ACHN (cell line): ENCODE data around the gene KCNK13.
A peak's percentile ranks its signal among the peaks of the same experiment; 100 is the strongest.
"Not testable (repeated sequence)": the region's sequence is repeated elsewhere in the genome, so short reads cannot be mapped to it uniquely, and the experiment has no call there.

Experiments
- DNase-seq: peaks from one replicate; pipeline ENCODE4 v3.0.0-alpha.2; 2015
- in situ Hi-C: cut with HindIII; loops from 2 replicates; pipeline ENCODE4 v1.10.0; 2017; ENCODE audit warnings: low sequenced_read_pairs, low pct_ligation_motif_present, low pct_unique_long_range_greater_than_20kb

The KCNK13 gene

DNA sequence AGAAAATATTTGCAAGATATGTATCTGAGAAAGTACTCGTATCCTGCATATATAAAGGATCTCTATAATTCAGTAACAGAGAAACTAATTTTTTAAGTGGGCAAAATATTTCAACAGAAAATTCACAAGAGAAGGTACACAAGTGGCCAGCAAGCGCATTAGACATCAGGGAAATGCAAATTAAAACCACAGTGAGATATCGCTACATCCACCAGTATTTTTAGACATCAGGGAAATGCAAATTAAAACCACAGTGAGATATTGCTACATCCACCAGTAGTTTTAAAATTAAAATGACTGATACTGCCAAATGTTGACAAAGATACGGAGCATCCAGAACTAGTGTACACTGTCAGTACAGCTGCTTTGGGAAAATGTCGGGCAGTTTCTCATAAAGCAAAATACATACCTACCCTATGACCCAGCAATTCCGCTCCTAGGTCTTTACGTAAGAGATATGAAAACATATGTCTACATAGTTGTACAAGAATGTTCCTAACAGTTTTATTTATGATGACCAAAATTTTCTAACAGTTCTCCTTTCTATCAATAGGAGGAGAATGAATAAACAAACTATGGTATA is 2.8 kb upstream of the KCNK13 start:
- in situ Hi-C loops, result no loop called here
- no peak for DNase-seq

GRCh38 chr14:90060312-90060964 is 1.4 kb upstream of the KCNK13 start:
- in situ Hi-C loops, result no loop called here
- peak; percentile 1 for DNase-seq

GRCh38 chr14:90060965-90061684 is 669 bp upstream of the KCNK13 start:
- in situ Hi-C loops, result no loop called here
- no peak for DNase-seq

DNA sequence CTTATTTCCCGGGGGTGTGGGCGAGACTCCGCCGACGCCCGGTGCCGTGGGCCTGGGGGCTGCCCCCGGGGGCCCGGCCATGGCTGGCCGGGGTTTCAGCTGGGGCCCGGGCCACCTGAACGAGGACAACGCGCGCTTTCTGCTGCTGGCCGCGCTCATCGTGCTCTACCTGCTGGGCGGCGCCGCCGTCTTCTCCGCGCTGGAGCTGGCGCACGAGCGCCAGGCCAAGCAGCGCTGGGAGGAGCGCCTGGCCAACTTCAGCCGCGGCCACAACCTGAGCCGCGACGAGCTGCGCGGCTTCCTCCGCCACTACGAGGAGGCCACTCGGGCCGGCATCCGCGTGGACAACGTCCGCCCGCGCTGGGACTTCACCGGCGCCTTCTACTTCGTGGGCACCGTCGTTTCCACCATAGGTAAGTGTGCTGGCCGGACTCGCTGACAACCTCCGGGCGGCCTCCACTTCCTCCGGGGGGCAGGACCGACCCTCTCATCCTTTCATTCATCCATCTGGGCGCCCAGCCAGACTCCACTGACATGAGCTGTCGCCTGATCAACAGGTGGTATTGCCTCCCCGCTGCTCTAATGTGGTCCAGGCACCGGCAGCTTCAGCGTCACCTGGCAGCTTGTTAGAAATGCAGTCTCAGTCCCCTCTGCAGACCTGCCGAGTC is 467 bp downstream of the KCNK13 start:
- in situ Hi-C loops, result no loop called here
- no peak for DNase-seq

- no peak for DNase-seq
- in situ Hi-C loops, result no loop called here
These were observed 1.2 kb downstream of the KCNK13 start for GRCh38 chr14:90062822-90063539.

DNA sequence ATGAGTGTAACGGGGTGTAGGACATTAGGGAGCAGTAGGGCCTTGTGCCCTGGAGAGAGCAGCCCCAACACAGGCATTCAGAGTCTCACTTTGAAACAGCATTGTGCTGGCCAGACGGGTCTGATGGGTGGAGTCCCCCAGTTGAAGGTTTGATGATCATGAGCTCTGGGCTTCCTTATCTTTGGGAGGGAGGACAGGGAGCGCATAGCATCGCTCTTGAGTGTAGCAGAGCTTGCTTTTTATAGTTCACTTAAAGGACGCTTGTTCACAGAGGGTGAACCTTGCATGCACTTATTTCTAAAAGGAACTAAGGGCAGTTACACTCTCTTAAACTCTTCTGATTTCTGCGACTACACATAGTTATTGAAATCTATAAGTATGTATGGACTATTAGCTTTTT is 10.6 kb downstream of the KCNK13 start:
- in situ Hi-C loops, result no loop called here
- DNase-seq, result no peak

- DNase-seq, result no peak
- in situ Hi-C loops, result no loop called here
These were observed 17.8 kb downstream of the KCNK13 start for GRCh38 chr14:90079576-90079975.

DNA sequence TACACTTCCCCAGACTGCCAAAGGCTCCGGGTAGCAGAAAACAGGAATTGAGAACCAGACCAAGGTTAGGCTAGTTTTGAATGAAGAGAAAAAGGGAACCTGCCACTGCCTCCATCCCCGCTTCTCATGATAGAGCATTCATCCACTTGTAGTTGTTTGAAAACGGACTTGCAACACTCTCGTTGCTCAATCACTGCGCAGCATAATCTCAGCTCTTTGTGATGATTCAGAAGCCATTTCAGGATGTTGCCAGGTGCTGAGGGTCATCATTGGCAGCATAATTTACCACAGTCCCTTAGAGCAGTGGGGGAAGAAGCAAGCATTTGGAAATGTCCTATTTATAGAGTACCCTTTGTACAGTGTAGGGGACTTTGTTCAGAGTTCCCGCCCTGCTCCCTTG is 25.6 kb downstream of the KCNK13 start:
- peak; percentile 15 for DNase-seq
- in situ Hi-C loops, result no loop called here

DNA sequence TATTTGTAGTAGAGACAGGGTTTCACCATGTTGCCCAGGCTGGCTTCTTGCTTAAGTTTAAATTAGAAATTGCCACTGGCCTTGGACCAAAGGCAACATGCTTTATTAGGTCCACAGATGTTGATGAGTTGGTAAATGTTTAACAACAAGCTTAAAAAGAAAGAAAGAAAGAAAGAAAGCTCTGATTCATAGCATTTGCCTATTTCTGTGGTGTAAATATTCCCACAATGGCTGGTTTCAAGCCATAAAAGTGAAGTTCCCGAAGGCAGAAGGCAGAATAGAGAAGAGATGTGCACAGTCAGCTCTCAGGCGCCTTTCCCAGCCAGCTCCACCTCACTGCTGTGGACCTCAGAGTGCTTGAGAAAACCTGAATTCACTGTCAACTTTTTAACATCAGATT is 26.4 kb downstream of the KCNK13 start:
- in situ Hi-C loops, result no loop called here
- no peak for DNase-seq

DNA sequence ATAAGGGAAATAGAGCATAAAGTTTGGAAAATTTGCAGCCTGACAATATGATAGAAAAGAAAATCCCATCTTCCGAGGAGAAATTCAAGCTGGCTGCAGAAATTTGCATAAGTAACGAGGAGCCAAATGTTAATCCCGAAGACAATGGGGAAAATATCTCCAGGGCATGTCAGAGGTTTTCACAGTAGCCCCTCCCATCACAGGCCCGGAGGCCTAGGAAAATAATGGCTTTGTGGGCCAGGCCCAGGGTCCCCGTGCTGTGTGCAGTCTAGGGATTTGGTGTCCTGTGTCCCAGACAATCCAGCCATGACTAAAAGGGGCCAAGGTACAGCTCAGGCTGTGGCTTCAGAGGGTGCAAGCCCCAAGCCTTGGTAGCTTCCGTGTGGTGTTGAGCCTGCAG is 27.7 kb downstream of the KCNK13 start:
- DNase-seq, in situ Hi-C loops: not testable (repeated sequence)

DNA sequence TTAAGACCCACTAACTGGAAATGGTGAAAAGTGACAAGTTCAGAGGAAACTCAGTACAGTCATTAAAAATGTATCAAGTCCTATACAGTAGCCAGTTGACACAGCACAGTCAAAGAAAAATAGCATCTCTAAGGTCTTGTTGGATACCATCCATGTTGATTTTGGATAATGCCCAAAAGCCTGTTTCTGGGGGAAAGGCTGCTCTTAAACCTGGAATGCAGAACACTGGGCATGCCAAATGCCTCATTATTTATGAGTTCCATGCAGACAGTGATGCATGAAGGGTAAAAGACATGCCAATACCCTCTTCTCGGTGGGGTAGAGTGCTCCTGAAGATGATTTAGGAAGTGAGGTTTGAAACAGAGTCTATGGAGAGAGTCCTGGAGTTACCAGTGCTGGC is 29.6 kb downstream of the KCNK13 start:
- DNase-seq, result peak; percentile 65
- in situ Hi-C loops, result no loop called here

- in situ Hi-C loops, result no loop called here
- no peak for DNase-seq
These were observed 32.3 kb downstream of the KCNK13 start for GRCh38 chr14:90093942-90094595.

GRCh38 chr14:90095096-90095495 is 33.3 kb downstream of the KCNK13 start:
- in situ Hi-C loops, result no loop called here
- DNase-seq, result no peak

DNA sequence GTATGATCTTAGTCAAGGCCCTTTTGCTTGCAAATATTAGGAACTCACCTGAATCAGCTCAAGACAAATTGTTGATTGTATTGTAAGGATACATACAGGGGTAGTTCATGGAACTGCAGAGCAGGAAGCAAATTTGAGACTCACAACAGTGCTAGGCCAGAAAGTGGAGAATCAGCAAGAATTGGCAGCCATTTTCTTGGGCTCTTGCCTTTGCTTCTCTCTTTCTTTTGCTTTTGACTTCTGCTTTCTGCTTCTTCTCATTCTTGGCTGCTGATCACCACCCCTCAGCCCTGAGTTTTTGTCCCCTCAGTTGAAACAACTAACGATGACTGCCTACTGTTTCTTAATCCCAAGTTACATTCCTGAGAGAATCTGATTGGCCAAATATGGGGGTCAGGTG is 34.8 kb downstream of the KCNK13 start:
- in situ Hi-C loops, result no loop called here
- DNase-seq, result no peak

DNA sequence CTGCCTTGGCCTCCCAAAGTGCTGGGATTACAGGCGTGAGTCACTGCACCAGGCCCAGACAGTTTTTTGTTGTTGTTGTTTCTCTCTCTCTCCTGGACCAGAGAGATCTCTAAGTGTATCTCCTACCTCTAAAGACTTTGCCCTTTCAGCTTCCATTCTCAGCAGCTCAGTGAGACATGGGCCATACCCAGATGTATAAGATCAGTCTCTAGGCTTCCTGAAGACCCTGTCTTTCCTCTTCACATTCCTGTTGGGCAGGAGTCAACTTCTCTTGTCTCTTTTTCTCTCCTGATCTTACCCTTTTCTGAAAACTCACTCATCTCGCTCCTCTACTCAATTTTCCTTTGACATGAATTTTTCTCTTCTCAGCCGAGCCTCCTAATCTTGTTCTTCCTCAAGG is 42.0 kb downstream of the KCNK13 start:
- in situ Hi-C loops, result no loop called here
- DNase-seq, result no peak

GRCh38 chr14:90105756-90106155 is 44.0 kb downstream of the KCNK13 start:
- in situ Hi-C loops, result no loop called here
- no peak for DNase-seq

DNA sequence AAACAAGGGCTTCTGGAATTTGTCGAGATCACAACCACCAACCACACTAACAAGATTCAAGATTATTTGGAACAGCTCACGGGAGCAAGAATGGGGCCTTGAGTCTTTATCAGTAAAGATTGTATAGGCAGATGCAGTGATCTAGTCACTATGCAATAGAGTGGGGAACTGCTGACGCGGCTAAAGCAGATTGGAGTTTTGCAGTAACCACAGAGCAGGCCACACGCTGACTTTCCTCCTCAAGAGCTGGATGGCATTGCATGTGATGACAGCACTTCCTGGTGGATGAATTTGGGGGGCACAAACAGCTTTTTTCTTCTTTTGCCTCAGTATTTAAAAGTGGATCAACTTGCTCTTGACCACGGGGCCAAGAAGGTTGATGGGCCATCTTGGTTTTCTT is 46.0 kb downstream of the KCNK13 start:
- no peak for DNase-seq
- in situ Hi-C loops, result no loop called here

DNA sequence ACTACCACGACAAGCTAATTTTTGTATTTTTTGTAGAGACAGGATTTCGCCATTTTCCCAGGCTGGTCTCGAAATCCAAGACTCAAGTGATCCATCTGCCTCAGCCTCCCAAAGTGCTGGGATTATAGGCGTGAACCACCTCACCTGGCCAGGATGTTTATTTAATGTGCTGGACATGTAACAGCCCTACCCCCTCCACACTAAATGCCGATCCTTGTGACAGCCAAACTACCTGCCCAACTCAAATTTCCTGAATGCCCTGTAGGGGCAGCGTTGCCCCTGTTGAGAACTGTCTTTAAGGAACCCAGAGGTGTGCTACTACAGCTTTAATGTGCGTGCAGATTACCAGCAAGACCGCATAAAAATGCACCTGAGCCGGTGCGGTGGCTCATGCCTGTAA is 48.1 kb downstream of the KCNK13 start:
- in situ Hi-C loops, result no loop called here
- peak; percentile 30 for DNase-seq
